Heart right ventricle (tissue), 16 donors: Measurements from ENCODE around the gene ARHGAP42. TPM values are rescaled to one million over a fixed set of nuclear protein-coding genes. Genes with fewer than 3 reads are reported as not detected.
A peak's percentile ranks its signal among the peaks of the same experiment; 100 is the strongest.

Experiments
- ATAC-seq, 8 donors: fragments of 200-7000 bp; cut with Tn5 transposase; one replicate each; pipeline ENCODE4 v1.9.1; 2020; ENCODE audit warnings: mild to moderate bottlenecking in 8 of 8, moderate library complexity in 8 of 8, moderate number of reproducible peaks in 1 of 8
- DNase-seq, 2 donors: peaks; one replicate each; pipeline ENCODE4 v3.0.0-alpha.2; 2020
- H3K27ac ChIP-seq, 10 donors: fragments of 200-600 bp; sonication (generic) in 2 of 10; one replicate each; pipeline versions ENCODE4 v1.5.0 to v1.8.0; 2020 to 2022; ENCODE audit warnings: mild to moderate bottlenecking in 3 of 10
- H3K27me3 ChIP-seq, 7 donors: fragments of 200-600 bp; one replicate each; pipeline ENCODE4 v1.8.0; 2021 to 2022; ENCODE audit warnings: mild to moderate bottlenecking in 2 of 7
- H3K36me3 ChIP-seq, 9 donors: fragments of 200-600 bp; sonication (generic) in 1 of 9; one replicate each; pipeline versions ENCODE4 v1.5.0 to v1.8.0; 2020 to 2022; ENCODE audit warnings: mild to moderate bottlenecking in 2 of 9
- H3K4me1 ChIP-seq, 9 donors: fragments of 200-600 bp; sonication (generic) in 1 of 9; one replicate each; pipeline versions ENCODE4 v1.5.0 to v1.8.0; 2020 to 2022; ENCODE audit warnings: mild to moderate bottlenecking in 4 of 9
- H3K4me3 ChIP-seq, 10 donors: fragments of 200-600 bp; sonication (generic) in 2 of 10; one replicate each; pipeline versions ENCODE4 v1.5.0 to v1.8.0; 2020 to 2022; ENCODE audit warnings: mild to moderate bottlenecking in 7 of 10, moderate library complexity in 2 of 10
- H3K9me3 ChIP-seq, 11 donors: fragments of 200-600 bp in 10 of 11; sonication (generic) in 2 of 11; one replicate each; pipeline versions ENCODE4 v1.5.0 to v1.8.0; 2013 to 2022; ENCODE audit warnings: mild to moderate bottlenecking in 2 of 11, control low read depth in 1 of 11, moderate library complexity in 1 of 11
- CTCF ChIP-seq, 9 donors: fragments of 200-600 bp; sonication (generic) in 2 of 9; IDR thresholded peaks; one replicate each; pipeline versions ENCODE4 v1.5.0 to v1.8.0; 2021 to 2022; ENCODE audit warnings: antibody characterized with exemption in 9 of 9, mild to moderate bottlenecking in 5 of 9, moderate library complexity in 1 of 9
- WGBS, 2 donors: extraction: QIAGEN DNeasy Blood & Tissue Kit; methylation state at CpG; one replicate each; pipeline ENCODE4 v1.1.7; 2013; ENCODE audit warnings: inconsistent platforms in 1 of 2; 5-methylcytosine and 5-hydroxymethylcytosine counted together
- intact Hi-C, 10 donors: fragments of 100-400 bp; cut with DNase I; formaldehyde crosslinking; loops; one replicate each; pipeline versions ENCODE4 v1.11.1 to v1.14.2; 2022
- polyA plus RNA-seq, 2 donors: library from polyadenylated mRNA; stranded (reverse); fragments of 200-250 nt; gene quantifications; one replicate each; pipeline ENCODE4 v1.2.3, GENCODE V29; 2013
- total RNA-seq, 10 donors: library from RNA; stranded (reverse); fragmentation: NEBNext Ultra II Directional in 3 of 10; extraction: Animal tissue kit (Norgen Biotek cat#: 25700) in 3 of 10; gene quantifications; one replicate each; pipeline versions ENCODE4 v1.2.1 to v1.2.4, GENCODE V29; 2021 to 2023
- donor health status: Arrhythmogenic right ventricular cardiomyopathy.
- donor health status: ischemic (EF 13 %, LVEDD 7.1; RV severe dilation, severe dysfunction).
- donor health status: healthy with polysubstance abuse.
- donor health status: DM: no; HTN: yes; CAD: no.
- donor health status: DM: no; HTN: no; CAD: no.
- donor health status: ischemic (EF 25% LVEDD 6.9; RV normal size, moderate dysfunction).
- donor health status: ischemic (EF 25% LVEDD 5.7; RV mildly dilated, moderate dysfunction).
- donor health status: healthy.
- donor health status: DM: yes; HTN: yes; CAD: no.
- donor health status: Ischemic cardiomyopathy.
- donor health status: ischemic (EF 35%, LVEDD 5.7; RV mildly dilated, moderate dysfunction).
- donor health status: nonischemic (EF 11% LVEDD 7.7; RV severe dilation, severe dysfunction).
- donor health status: DM: yes; HTN: yes; CAD: no.
- donor health status: PGD.
- donor health status: ischemic (EF 29% LVEDD 5.4; RV normal size, mild dysfunction).
- donor health status: nonischemic (EF 23%, LVEDD 6.1; RV moderate dilation, normal function).

The ARHGAP42 gene
- total and polyA plus RNA-seq, 12 donors, result 3.9 to 13.1 (median 8.8) TPM

GRCh38 chr11:100687630-100688395 lies 725 bp downstream of the ARHGAP42 start:
- Histone ChIP-seq H3K4me1 (peaks cover 0 to 45% (median 15%) of the 10 kb centered on the region in 9 donors), H3K36me3 (no peaks in the 10 kb centered on the region), H3K4me3 (peak overlapping the region; percentile 58 to 80 (median 73)), H3K27me3 (peaks cover 0 to 12% (median 0%) of the 10 kb centered on the region in 7 donors), H3K27ac (peak overlapping the region; percentile 72 to 89 (median 85)), H3K9me3 (no peaks in the 10 kb centered on the region)
- TF ChIP-seq CTCF (IDR thresholded peaks at IDR 0.05), result peak; percentile 43 to 78 (median 63)
- intact Hi-C loops, result loop anchor here in 6 of 10 donors (2.0 to 10.0 kb wide), 6 partner anchors 34 to 247 kb away; no protein-coding TSS in a partner anchor
- DNase-seq, result peak; percentile 29 to 66
- ATAC-seq, result peak; percentile 48 to 77 (median 69)
- 2 to 3% methylated on average over 20 to 24 of the region's 24 CpGs for WGBS, 2 donors

GRCh38 chr11:100689141-100689540 lies 2.1 kb downstream of the ARHGAP42 start:
- no peaks in the 10 kb centered on the region for H3K9me3 ChIP-seq
- peak overlapping the region in 3 of 10 donors; percentile 10 to 88 (median 85) for H3K27ac ChIP-seq
- peaks cover 0 to 12% (median 0%) of the 10 kb centered on the region in 7 donors for H3K27me3 ChIP-seq
- DNase-seq (no peak), ATAC-seq (no peak)
- TF ChIP-seq CTCF (IDR thresholded peaks at IDR 0.05), result no peak
- intact Hi-C loops, result loop anchor here in 6 of 10 donors (5.0 to 10.0 kb wide), 5 partner anchors 33 to 246 kb away; no protein-coding TSS in a partner anchor
- H3K4me3 ChIP-seq, result peak overlapping the region in 9 of 10 donors; percentile 5 to 80 (median 74)
- 26 to 45% methylated on average over 4 of the region's 4 CpGs for WGBS, 2 donors
- peaks cover 0 to 37% (median 15%) of the 10 kb centered on the region in 9 donors for H3K4me1 ChIP-seq
- H3K36me3 ChIP-seq, result no peaks in the 10 kb centered on the region

GRCh38 chr11:100691896-100692653 lies 5.0 kb downstream of the ARHGAP42 start:
- 78 to 88% methylated on average over 1 of the region's 1 CpG for WGBS, 2 donors
- H3K4me1 ChIP-seq, result peaks cover 0 to 22% (median 15%) of the 10 kb centered on the region in 9 donors
- no peak overlapping the region for H3K27ac ChIP-seq
- ATAC-seq, result no peak
- no peaks in the 10 kb centered on the region for H3K9me3 ChIP-seq
- DNase-seq, result no peak
- H3K27me3 ChIP-seq, result peaks cover 0 to 4% (median 0%) of the 10 kb centered on the region in 7 donors
- no peak overlapping the region for H3K4me3 ChIP-seq
- no peak for TF ChIP-seq CTCF (IDR thresholded peaks at IDR 0.05)
- intact Hi-C loops, result no loop called here
- H3K36me3 ChIP-seq, result peaks cover 0 to 11% (median 0%) of the 10 kb centered on the region in 9 donors

GRCh38 chr11:100695911-100696310 lies 8.8 kb downstream of the ARHGAP42 start:
- H3K36me3 ChIP-seq, result peaks cover 0 to 15% (median 0%) of the 10 kb centered on the region in 9 donors
- no peak overlapping the region for H3K27ac ChIP-seq
- peaks cover 0 to under 1% (median 0%) of the 10 kb centered on the region in 11 donors for H3K9me3 ChIP-seq
- intact Hi-C loops, result no loop called here
- no peak overlapping the region for H3K4me3 ChIP-seq
- no peak for TF ChIP-seq CTCF (IDR thresholded peaks at IDR 0.05)
- WGBS, 2 donors, result 95 to 96% methylated on average over 5 of the region's 5 CpGs
- DNase-seq, result no peak
- no peaks in the 10 kb centered on the region for H3K27me3 ChIP-seq
- peaks cover 0 to 7% (median 0%) of the 10 kb centered on the region in 9 donors for H3K4me1 ChIP-seq
- ATAC-seq, result no peak
